ENCODE results near the gene PLPPR1. TPM values are rescaled to one million over a fixed set of nuclear protein-coding genes. Genes with fewer than 3 reads are reported as not detected.
A peak's percentile ranks its signal among the peaks of the same experiment; 100 is the strongest.

The PLPPR1 gene
- total and polyA plus RNA-seq, 2 donors (not counting 3 experiments of a cell fraction or from before 2014, with no cell fraction given) = 0.18 to 0.50 TPM

DNA sequence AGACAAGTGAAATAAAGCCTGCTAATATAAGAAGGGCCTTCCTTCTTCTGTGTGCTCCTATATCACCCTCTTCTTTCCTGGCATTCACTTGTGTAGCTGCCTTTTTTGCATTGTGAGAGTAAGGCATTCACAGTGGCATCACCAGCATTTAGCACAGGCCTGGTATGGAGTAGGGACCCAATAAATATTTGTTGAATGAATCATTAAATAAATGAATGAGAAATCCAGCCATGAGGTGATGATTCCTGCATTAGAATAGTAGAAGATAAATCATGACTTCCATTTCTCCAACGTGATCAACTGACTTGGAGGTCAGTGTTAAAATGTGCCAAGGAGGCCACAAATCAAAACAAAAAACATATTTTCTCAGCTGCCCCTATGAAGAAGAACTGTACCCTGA is 3.9 kb downstream of the PLPPR1 start:
- no peak overlapping the region for H2AFZ ChIP-seq (ENCODE audit: low read depth, low read length)
- ChIA-PET POLR2A (no interaction called here), CTCF (interaction anchor here (1.0 kb wide), 1 partner anchor 87 kb away, joined by 4 read pairs; no protein-coding TSS in a partner anchor)
- H3K9me3 ChIP-seq (replicated peaks; ENCODE audit: control insufficient read depth, insufficient read depth, low read length) = no peaks in the 10 kb centered on the region
- H3K4me2 ChIP-seq (ENCODE audit: insufficient read depth, low read length) = no peak overlapping the region
- no peak for TF ChIP-seq JUN (IDR thresholded peaks at IDR 0.05; ENCODE audit: borderline replicate concordance, insufficient read depth, insufficient read length, low read depth)
- TF ChIP-seq POLR2AphosphoS5 (IDR thresholded peaks at IDR 0.05; ENCODE audit: insufficient read depth, low read depth, low read length) = no peak
- peak; percentile 5 for TF ChIP-seq FOS (IDR thresholded peaks at IDR 0.05; ENCODE audit: borderline replicate concordance, insufficient read depth, low read length)
- no peaks in the 10 kb centered on the region for H4K20me1 ChIP-seq (replicated peaks; ENCODE audit: control insufficient read depth, extremely low read depth, insufficient read depth, low read length)
- intact Hi-C loops (cut with micrococcal nuclease) = no loop called here
- H3K4me3 ChIP-seq (replicated peaks in 1 of 3; ENCODE audit: insufficient read depth in 1 of 3, low read depth in 1 of 3, low read length in 3 of 3) = no peak overlapping the region
- FAIRE-seq = no peak
- no TSS peak for BruUV-seq (replicated peaks)
- H3K36me3 ChIP-seq (ENCODE audit: control insufficient read depth in 2 of 2, extremely low read depth in 1 of 2, insufficient read depth in 2 of 2, low read length in 2 of 2) = no peaks in the 10 kb centered on the region
- no peak overlapping the region for H3K27ac ChIP-seq (ENCODE audit: insufficient read depth, low read depth, low read length)
- dilution Hi-C loops (cut with MboI; ENCODE audit: extremely low pct_ligation_motif_present, low sequenced_read_pairs) = no loop called here
- H3K9me1 ChIP-seq (replicated peaks; ENCODE audit: control insufficient read depth, extremely low read depth, insufficient read depth, low read length) = no peaks in the 10 kb centered on the region
- H3K4me1 ChIP-seq (ENCODE audit: control insufficient read depth, extremely low read depth, insufficient read depth, low read length) = no peaks in the 10 kb centered on the region
- no peaks in the 10 kb centered on the region for H3K79me2 ChIP-seq (ENCODE audit: control insufficient read depth, insufficient read depth, low read length)
- DNase-seq (ENCODE audit: low read depth, low spot score) = no peak
- no peak overlapping the region for H3K9ac ChIP-seq (replicated peaks; ENCODE audit: extremely low read depth, insufficient read depth, low read length)
- peaks cover 23 to 42% of the 10 kb centered on the region in 2 experiments for H3K27me3 ChIP-seq (ENCODE audit: control insufficient read depth in 2 of 2, insufficient read depth in 2 of 2, low read length in 2 of 2)

GRCh38 chr9:101034222-101034621 is 5.7 kb downstream of the PLPPR1 start:
- Histone ChIP-seq H3K9ac (replicated peaks; ENCODE audit: extremely low read depth, insufficient read depth, low read length) (no peak overlapping the region), H3K4me2 (ENCODE audit: insufficient read depth, low read length) (no peak overlapping the region), H3K79me2 (ENCODE audit: control insufficient read depth, insufficient read depth, low read length) (no peaks in the 10 kb centered on the region), H3K9me3 (replicated peaks; ENCODE audit: control insufficient read depth, insufficient read depth, low read length) (no peaks in the 10 kb centered on the region), H3K4me3 (replicated peaks in 1 of 3; ENCODE audit: insufficient read depth in 1 of 3, low read depth in 1 of 3, low read length in 3 of 3) (no peak overlapping the region), H3K4me1 (ENCODE audit: control insufficient read depth, extremely low read depth, insufficient read depth, low read length) (no peaks in the 10 kb centered on the region), H3K9me1 (replicated peaks; ENCODE audit: control insufficient read depth, extremely low read depth, insufficient read depth, low read length) (no peaks in the 10 kb centered on the region), H3K36me3 (ENCODE audit: control insufficient read depth in 2 of 2, extremely low read depth in 1 of 2, insufficient read depth in 2 of 2, low read length in 2 of 2) (no peaks in the 10 kb centered on the region), H3K27me3 (ENCODE audit: control insufficient read depth in 2 of 2, insufficient read depth in 2 of 2, low read length in 2 of 2) (peaks cover 21 to 28% of the 10 kb centered on the region in 2 experiments), H4K20me1 (replicated peaks; ENCODE audit: control insufficient read depth, extremely low read depth, insufficient read depth, low read length) (no peaks in the 10 kb centered on the region), H3K27ac (ENCODE audit: insufficient read depth, low read depth, low read length) (no peak overlapping the region), H2AFZ (ENCODE audit: low read depth, low read length) (no peak overlapping the region)
- no TSS peak for BruUV-seq (replicated peaks)
- intact Hi-C loops (cut with micrococcal nuclease) (no loop called here), dilution Hi-C loops (cut with MboI; ENCODE audit: extremely low pct_ligation_motif_present, low sequenced_read_pairs) (no loop called here)
- TF ChIP-seq FOS (IDR thresholded peaks at IDR 0.05; ENCODE audit: borderline replicate concordance, insufficient read depth, low read length) (no peak), POLR2A (IDR thresholded peaks at IDR 0.05; ENCODE audit: low read depth, low read length) (no peak), EZH2 (IDR thresholded peaks at IDR 0.05; ENCODE audit: borderline replicate concordance, low read depth, low read length, severe bottlenecking) (no peak), MAX (IDR thresholded peaks at IDR 0.05; ENCODE audit: insufficient read depth, insufficient read length) (no peak)
- TF ChIP-seq, protein P1, sequence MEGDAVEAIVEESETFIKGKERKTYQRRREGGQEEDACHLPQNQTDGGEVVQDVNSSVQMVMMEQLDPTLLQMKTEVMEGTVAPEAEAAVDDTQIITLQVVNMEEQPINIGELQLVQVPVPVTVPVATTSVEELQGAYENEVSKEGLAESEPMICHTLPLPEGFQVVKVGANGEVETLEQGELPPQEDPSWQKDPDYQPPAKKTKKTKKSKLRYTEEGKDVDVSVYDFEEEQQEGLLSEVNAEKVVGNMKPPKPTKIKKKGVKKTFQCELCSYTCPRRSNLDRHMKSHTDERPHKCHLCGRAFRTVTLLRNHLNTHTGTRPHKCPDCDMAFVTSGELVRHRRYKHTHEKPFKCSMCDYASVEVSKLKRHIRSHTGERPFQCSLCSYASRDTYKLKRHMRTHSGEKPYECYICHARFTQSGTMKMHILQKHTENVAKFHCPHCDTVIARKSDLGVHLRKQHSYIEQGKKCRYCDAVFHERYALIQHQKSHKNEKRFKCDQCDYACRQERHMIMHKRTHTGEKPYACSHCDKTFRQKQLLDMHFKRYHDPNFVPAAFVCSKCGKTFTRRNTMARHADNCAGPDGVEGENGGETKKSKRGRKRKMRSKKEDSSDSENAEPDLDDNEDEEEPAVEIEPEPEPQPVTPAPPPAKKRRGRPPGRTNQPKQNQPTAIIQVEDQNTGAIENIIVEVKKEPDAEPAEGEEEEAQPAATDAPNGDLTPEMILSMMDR (IDR thresholded peaks at IDR 0.05; ENCODE audit: extremely low read depth in 1 of 2, insufficient read depth in 1 of 2, low read depth in 1 of 2, low read length in 2 of 2) = no peak
- ChIA-PET POLR2A (no interaction called here), CTCF (no interaction called here)
- DNase-seq (ENCODE audit: low read depth, low spot score) (no peak), FAIRE-seq (no peak)
